DND-41 (cell line): ENCODE measurements around the gene SMAD6.

ENCODE experiments used
- ATAC-seq: fragments of 200-7000 bp; cut with Tn5 transposase; 3 replicates; pipeline ENCODE4 v1.9.1; 2021; ENCODE audit warnings: low read depth; ENCODE audit not compliant: insufficient read depth
- DNase-seq: peaks from one replicate; pipeline ENCODE4 v3.0.0-alpha.2; 2020
- H2AFZ ChIP-seq: 2 replicates; pipeline ENCODE4 v1.6.0; 2012; ENCODE audit warnings: low read depth, low read length
- H3K27ac ChIP-seq: 2 replicates; pipeline ENCODE4 v1.5.1; 2012; ENCODE audit warnings: low read length, inconsistent platforms
- H3K27me3 ChIP-seq: fragments of 200-600 bp; sonication (generic); 2 replicates; pipeline ENCODE4 v1.6.0; 2012; ENCODE audit warnings: low read length, mild to moderate bottlenecking, inconsistent platforms; ENCODE audit not compliant: insufficient read depth, poor library complexity
- H3K36me3 ChIP-seq: 2 replicates; pipeline ENCODE4 v1.5.1; 2012; ENCODE audit warnings: low read length, inconsistent platforms; ENCODE audit not compliant: insufficient read depth
- H3K4me1 ChIP-seq: 2 replicates; pipeline ENCODE4 v1.5.1; 2012; ENCODE audit warnings: mild to moderate bottlenecking, low read length; ENCODE audit not compliant: insufficient read depth
- H3K4me2 ChIP-seq: 2 replicates; pipeline ENCODE4 v1.6.0; 2012; ENCODE audit warnings: mild to moderate bottlenecking, moderate library complexity, low read length, inconsistent platforms; ENCODE audit not compliant: insufficient read depth
- H3K4me3 ChIP-seq, 2 experiments: fragments of 200-600 bp in 1 of 2; shearing (Covaris generic) in 1 of 2; 2 replicates each; pipeline ENCODE4 v1.5.1; 2012 to 2016; ENCODE audit warnings: inconsistent platforms in 2 of 2, low read length in 2 of 2, mild to moderate bottlenecking in 2 of 2, low read depth in 1 of 2, moderate library complexity in 1 of 2
- H3K79me2 ChIP-seq: 2 replicates; pipeline ENCODE4 v1.6.0; 2012; ENCODE audit warnings: low read length, inconsistent platforms; ENCODE audit not compliant: insufficient read depth
- H3K9ac ChIP-seq: 2 replicates; pipeline ENCODE4 v1.6.0; 2012; ENCODE audit warnings: low read depth, mild to moderate bottlenecking, inconsistent platforms, low read length, moderate library complexity
- H3K9me3 ChIP-seq: 2 replicates; pipeline ENCODE4 v1.5.1; 2012; ENCODE audit warnings: low read length, moderate library complexity, mild to moderate bottlenecking, inconsistent platforms; ENCODE audit not compliant: insufficient read depth, severe bottlenecking
- H4K20me1 ChIP-seq: 2 replicates; pipeline ENCODE4 v1.6.0; 2012; ENCODE audit warnings: low read length; ENCODE audit not compliant: insufficient read depth
- CTCF ChIP-seq: IDR thresholded peaks from 2 replicates; pipeline ENCODE4 v1.5.1; 2012; ENCODE audit warnings: borderline replicate concordance, low read length, moderate library complexity, mild to moderate bottlenecking; ENCODE audit not compliant: poor library complexity, severe bottlenecking; ENCODE audit errors: extremely low read depth
- EZH2 ChIP-seq: IDR thresholded peaks from 3 replicates; pipeline ENCODE4 v1.6.1; 2012; ENCODE audit warnings: borderline replicate concordance, low read depth, mild to moderate bottlenecking, moderate library complexity, low read length, inconsistent platforms; ENCODE audit not compliant: severe bottlenecking

Gene SMAD6

DNA sequence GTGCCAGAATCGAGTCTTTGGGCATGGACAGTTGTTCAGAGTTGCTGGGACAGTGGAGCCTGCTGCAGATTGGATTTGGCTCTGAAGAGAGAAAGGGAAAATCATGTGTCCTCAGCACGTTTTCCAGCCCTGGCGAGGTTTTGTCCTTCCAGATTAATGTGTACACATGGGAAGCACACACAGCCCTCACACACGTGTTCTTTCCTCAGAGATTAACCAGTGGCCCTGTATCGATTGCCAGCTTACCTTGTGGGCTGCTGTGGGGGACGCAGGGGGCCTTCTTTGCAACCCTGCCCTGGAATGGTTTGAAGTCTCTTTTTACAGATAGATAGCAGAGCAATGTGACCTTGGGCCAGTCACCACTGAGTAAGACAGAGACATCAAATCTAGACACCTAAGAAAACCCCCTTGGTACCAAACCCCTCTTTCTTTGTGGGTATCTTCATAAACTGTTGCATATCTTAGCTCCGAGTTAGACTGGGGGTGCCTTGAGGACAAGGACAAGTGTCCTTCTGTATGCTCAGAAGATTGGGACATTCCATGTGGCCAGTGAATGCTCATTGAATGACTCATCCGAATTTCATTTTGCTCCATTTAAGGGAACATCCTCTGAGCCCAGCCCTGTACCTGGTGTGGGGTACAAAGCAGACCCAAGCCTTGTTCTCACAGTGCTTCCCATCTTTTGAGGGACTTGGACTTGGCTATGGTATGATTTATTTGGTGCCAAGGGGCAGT is 48.0 kb downstream of the SMAD6 start:
- no peak overlapping the region for H3K9ac ChIP-seq
- H3K9me3 ChIP-seq, result peaks cover 2% of the 10 kb centered on the region
- no peak for DNase-seq
- H3K4me2 ChIP-seq, result no peak overlapping the region
- no peak overlapping the region for H3K4me3 ChIP-seq
- no peak for ATAC-seq
- H3K36me3 ChIP-seq, result peaks cover 19% of the 10 kb centered on the region
- H3K4me1 ChIP-seq, result peaks cover 20% of the 10 kb centered on the region
- peaks cover 54% of the 10 kb centered on the region for H3K79me2 ChIP-seq
- no peak overlapping the region for H2AFZ ChIP-seq
- H3K27ac ChIP-seq, result peak overlapping the region; percentile 26; the same call in 1 of the 2 replicates
- H4K20me1 ChIP-seq, result peaks cover 5% of the 10 kb centered on the region; the same call in 1 of the 2 replicates
- TF ChIP-seq CTCF (no peak), EZH2 (no peak)
- no peaks in the 10 kb centered on the region for H3K27me3 ChIP-seq

- peaks cover 56% of the 10 kb centered on the region for H3K79me2 ChIP-seq
- peaks cover 20% of the 10 kb centered on the region for H3K4me1 ChIP-seq
- no peak overlapping the region for H3K4me3 ChIP-seq
- H3K27me3 ChIP-seq, result no peaks in the 10 kb centered on the region
- H3K27ac ChIP-seq, result peak overlapping the region; percentile 55; the same call in 1 of the 2 replicates
- no peak overlapping the region for H3K9ac ChIP-seq
- H4K20me1 ChIP-seq, result peaks cover 5% of the 10 kb centered on the region; the same call in 1 of the 2 replicates
- peaks cover 5% of the 10 kb centered on the region for H3K9me3 ChIP-seq
- DNase-seq, result no peak
- no peak overlapping the region for H3K4me2 ChIP-seq
- H3K36me3 ChIP-seq, result peaks cover 25% of the 10 kb centered on the region
- TF ChIP-seq CTCF, result no peak
- no peak for TF ChIP-seq EZH2
- H2AFZ ChIP-seq, result no peak overlapping the region
- ATAC-seq, result no peak
These were observed 48.6 kb downstream of the SMAD6 start for GRCh38 chr15:66750609-66751008.

GRCh38 chr15:66751579-66751978 is 49.5 kb downstream of the SMAD6 start:
- peak; percentile 66 for DNase-seq
- Histone ChIP-seq H3K4me2 (no peak overlapping the region), H3K9ac (no peak overlapping the region), H3K27ac (peak overlapping the region; percentile 55), H3K36me3 (peaks cover 27% of the 10 kb centered on the region), H2AFZ (no peak overlapping the region), H3K27me3 (no peaks in the 10 kb centered on the region), H3K79me2 (peaks cover 52% of the 10 kb centered on the region), H3K4me1 (peaks cover 20% of the 10 kb centered on the region), H3K4me3 (no peak overlapping the region), H3K9me3 (peaks cover 5% of the 10 kb centered on the region), H4K20me1 (0 out of 2 replicates have a peak, but pooled peaks cover 5% of the 10 kb centered on the region)
- ATAC-seq, result peak; percentile 81
- no peak for TF ChIP-seq EZH2
- TF ChIP-seq CTCF, result no peak
